ENCODE results near the gene PADI1. TPM values are rescaled to one million over a fixed set of nuclear protein-coding genes. Genes with fewer than 3 reads are reported as not detected.

The PADI1 gene
- total and polyA plus RNA-seq, 2 of the 8 experiments (the other 6 are each of a cell fraction or from before 2014, with no cell fraction given) = 0.20 to 0.30 TPM

DNA sequence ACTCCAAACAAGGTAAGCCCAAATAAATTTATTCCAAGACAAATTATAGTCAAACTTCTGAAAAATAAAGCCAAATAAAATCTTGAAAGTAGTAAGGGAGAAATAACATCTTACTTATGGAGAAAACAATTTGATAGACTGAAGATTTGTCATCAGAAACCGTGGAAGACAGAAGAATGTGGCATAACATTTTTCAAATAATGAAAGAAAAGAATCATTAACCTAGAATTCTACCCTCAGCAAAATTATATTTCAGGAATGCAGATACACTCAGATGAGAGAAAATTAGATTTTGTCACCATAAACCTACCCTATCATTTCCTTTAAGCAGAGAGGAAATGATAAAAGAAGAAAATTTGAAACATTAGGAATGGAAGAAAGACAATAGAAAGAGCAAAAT, 27.3 kb upstream of the PADI1 start:
- DNase-seq (ENCODE audit: low read depth in 1 of 2, low spot score in 2 of 2) (no peak), FAIRE-seq (no peak)
- Histone ChIP-seq H2BK20ac (ENCODE audit: low read length) (no peak overlapping the region), H3K23me2 (ENCODE audit: low read depth, low read length) (no peaks in the 10 kb centered on the region), H4K91ac (replicated peaks; ENCODE audit: insufficient read length, low read length) (no peak overlapping the region), H4K20me1 (replicated peaks in 1 of 2; ENCODE audit: control insufficient read depth in 1 of 2, insufficient read depth in 2 of 2, low read length in 2 of 2) (no peaks in the 10 kb centered on the region), H3K14ac (ENCODE audit: insufficient read length) (no peak overlapping the region), H3K4me1 (replicated peaks in 1 of 4; ENCODE audit: control insufficient read depth in 3 of 4, insufficient read depth in 4 of 4, low read length in 3 of 4) (no peaks in the 10 kb centered on the region), H3K9me3 (ENCODE audit: insufficient read depth in 2 of 2, low read depth in 1 of 2, low read length in 1 of 2) (0 out of 4 replicates have a peak, but pooled peaks cover 0 to 3% of the 10 kb centered on the region in 2 experiments), H3K4me2 (ENCODE audit: insufficient read depth in 1 of 2, low read depth in 2 of 2, low read length in 2 of 2) (no peak overlapping the region), H3K56ac (replicated peaks; ENCODE audit: insufficient read length, low read depth, low read length) (no peak overlapping the region), H2BK12ac (ENCODE audit: low read depth, low read length) (no peak overlapping the region), H2BK15ac (ENCODE audit: low read length) (no peak overlapping the region), H3K4me3 (ENCODE audit: extremely low read depth in 1 of 4, insufficient read depth in 2 of 4, low read depth in 3 of 4, low read length in 4 of 4) (no peak overlapping the region), H2AFZ (ENCODE audit: low read length) (no peak overlapping the region), H3K79me2 (ENCODE audit: control insufficient read depth in 1 of 2, insufficient read depth in 2 of 2, low read length in 2 of 2) (no peaks in the 10 kb centered on the region), H2BK5ac (ENCODE audit: low read depth, low read length) (no peak overlapping the region), H3K18ac (ENCODE audit: extremely low read depth, low read length) (no peak overlapping the region), H4K5ac (ENCODE audit: insufficient read length, low read depth, low read length) (no peak overlapping the region), H3K27me3 (replicated peaks in 1 of 4; ENCODE audit: control insufficient read depth in 3 of 4, extremely low read depth in 1 of 4, insufficient read depth in 3 of 4, low read length in 3 of 4) (no peaks in the 10 kb centered on the region), H3K79me1 (ENCODE audit: low read depth, low read length) (no peaks in the 10 kb centered on the region), H3K23ac (ENCODE audit: insufficient read length) (no peak overlapping the region), H3K36me3 (ENCODE audit: control insufficient read depth in 2 of 4, insufficient read depth in 4 of 4, low read length in 3 of 4) (no peaks in the 10 kb centered on the region), H4K8ac (ENCODE audit: extremely low read depth, insufficient read depth, low read length) (no peak overlapping the region), H2BK120ac (replicated peaks; ENCODE audit: low read depth, low read length) (no peak overlapping the region), H2AK5ac (ENCODE audit: low read depth, low read length) (no peak overlapping the region), H3K4ac (replicated peaks; ENCODE audit: insufficient read length, low read depth, low read length) (no peak overlapping the region), H3K27ac (ENCODE audit: low read depth, low read length) (no peak overlapping the region), H3K9ac (replicated peaks in 1 of 4; ENCODE audit: extremely low read depth in 1 of 4, low read depth in 3 of 4, low read length in 3 of 4) (no peak overlapping the region)
- ChIA-PET CTCF (ENCODE audit: partially characterized antibody) (interaction anchor here (1.2 to 1.3 kb wide), 2 partner anchors 16 to 226 kb away, joined by 3 to 4 read pairs; no protein-coding TSS in a partner anchor), POLR2A (ENCODE audit: partially characterized antibody) (interaction anchor here (1.6 kb wide), 1 partner anchor 12 kb away, joined by 3 read pairs; no protein-coding TSS in a partner anchor)
- 86% methylated on average over 1 of the region's 1 CpG; no CpG with 5 or more reads in 1 of the 2 experiments for WGBS, 2 experiments (ENCODE audit: extremely low coverage in 1 of 2, insufficient coverage in 1 of 2, insufficient read length in 1 of 2, insufficient replicate concordance in 2 of 2, low coverage in 1 of 2, low lambda C conversion rate in 2 of 2, missing lambda C conversion rate in 1 of 2)
- TF ChIP-seq TEAD4 (IDR thresholded peaks at IDR 0.05; ENCODE audit: low read depth, low read length) (no peak), SIX5 (IDR thresholded peaks at IDR 0.05; ENCODE audit: low read depth, low read length) (no peak), SAP30 (IDR thresholded peaks at IDR 0.05; ENCODE audit: insufficient read depth, insufficient replicate concordance, low read length) (no peak), KDM5A (IDR thresholded peaks at IDR 0.05; ENCODE audit: low read length) (no peak), HDAC2 (IDR thresholded peaks at IDR 0.05; ENCODE audit: borderline replicate concordance in 1 of 2, low read depth in 2 of 2, low read length in 2 of 2) (no peak), TCF12 (IDR thresholded peaks at IDR 0.05; ENCODE audit: low read depth, low read length) (no peak), CTBP2 (IDR thresholded peaks at IDR 0.05; ENCODE audit: borderline replicate concordance, insufficient read depth, insufficient read length, low read length) (no peak), POLR2A (IDR thresholded peaks at IDR 0.05; ENCODE audit: control extremely low read depth in 1 of 2, low read depth in 2 of 2, low read length in 2 of 2) (no peak), NANOG (IDR thresholded peaks at IDR 0.05; ENCODE audit: insufficient read depth, low read depth, low read length, poor library complexity, severe bottlenecking) (no peak), BRCA1 (IDR thresholded peaks at IDR 0.05; ENCODE audit: low read depth, low read length) (no peak)
- TF ChIP-seq, protein P1, sequence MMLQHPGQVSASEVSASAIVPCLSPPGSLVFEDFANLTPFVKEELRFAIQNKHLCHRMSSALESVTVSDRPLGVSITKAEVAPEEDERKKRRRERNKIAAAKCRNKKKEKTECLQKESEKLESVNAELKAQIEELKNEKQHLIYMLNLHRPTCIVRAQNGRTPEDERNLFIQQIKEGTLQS (IDR thresholded peaks at IDR 0.05; ENCODE audit: insufficient read depth, low read depth, low read length) = no peak
- TF ChIP-seq, protein P2, sequence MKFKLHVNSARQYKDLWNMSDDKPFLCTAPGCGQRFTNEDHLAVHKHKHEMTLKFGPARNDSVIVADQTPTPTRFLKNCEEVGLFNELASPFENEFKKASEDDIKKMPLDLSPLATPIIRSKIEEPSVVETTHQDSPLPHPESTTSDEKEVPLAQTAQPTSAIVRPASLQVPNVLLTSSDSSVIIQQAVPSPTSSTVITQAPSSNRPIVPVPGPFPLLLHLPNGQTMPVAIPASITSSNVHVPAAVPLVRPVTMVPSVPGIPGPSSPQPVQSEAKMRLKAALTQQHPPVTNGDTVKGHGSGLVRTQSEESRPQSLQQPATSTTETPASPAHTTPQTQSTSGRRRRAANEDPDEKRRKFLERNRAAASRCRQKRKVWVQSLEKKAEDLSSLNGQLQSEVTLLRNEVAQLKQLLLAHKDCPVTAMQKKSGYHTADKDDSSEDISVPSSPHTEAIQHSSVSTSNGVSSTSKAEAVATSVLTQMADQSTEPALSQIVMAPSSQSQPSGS (IDR thresholded peaks at IDR 0.05; ENCODE audit: low read length) = no peak
